Measurements from ENCODE around the gene STK16. TPM values are rescaled to one million over a fixed set of nuclear protein-coding genes. Genes with fewer than 3 reads are reported as not detected.
A peak's percentile ranks its signal among the peaks of the same experiment; 100 is the strongest.

STK16 gene
- total and polyA plus RNA-seq, 2 of the 13 experiments (the other 11 are each of a cell fraction or from before 2014, with no cell fraction given): 28.0 to 50.9 TPM

DNA sequence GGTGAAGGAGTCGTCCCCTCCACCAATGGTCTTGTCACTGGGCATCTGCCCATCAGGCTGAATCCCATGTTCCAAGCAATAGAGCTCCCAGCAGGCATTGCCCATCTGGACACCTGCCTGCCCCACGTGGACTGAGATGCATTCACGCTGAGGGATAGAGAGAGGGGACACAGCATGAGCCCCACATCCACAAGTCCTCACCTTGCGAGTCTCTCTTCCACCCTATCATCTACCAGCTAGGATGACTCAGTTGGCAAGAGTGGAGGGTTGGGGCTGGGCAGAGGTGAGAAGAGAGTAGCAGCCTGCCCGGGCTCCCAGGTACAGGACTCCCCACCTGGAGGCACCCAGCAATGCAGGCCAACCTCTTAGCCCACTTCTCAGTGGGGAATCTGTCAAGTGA, 6.8 kb downstream of the STK16 start:
- no TSS peak for BruUV-seq (replicated peaks)
- WGBS (ENCODE audit: low lambda C conversion rate): 77% methylated on average over 5 of the region's 5 CpGs
- H3K9ac ChIP-seq (ENCODE audit: insufficient read depth, low read depth, low read length): no peak overlapping the region

DNA sequence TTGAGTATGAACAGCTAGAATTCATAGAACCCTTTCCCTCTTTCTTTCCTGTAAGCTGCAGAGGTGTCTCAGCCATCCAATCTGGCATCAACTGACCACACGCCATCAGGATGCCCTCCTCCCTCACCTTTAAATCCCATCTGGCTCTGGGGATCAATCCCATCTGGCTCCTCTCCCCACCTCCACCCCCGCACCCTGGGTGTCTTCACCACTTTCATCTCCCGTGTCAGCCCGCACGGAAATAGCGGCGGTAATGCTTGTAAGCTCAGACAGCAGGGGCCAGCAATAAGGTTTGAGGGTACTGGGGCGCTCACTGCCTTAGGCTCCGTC, 7.3 kb downstream of the STK16 start:
- H3K4me2 ChIP-seq (ENCODE audit: low read depth, low read length): no peak overlapping the region
- peak overlapping the region in 1 of 3 experiments; percentile 83; a peak in 1 of 6 replicates for H3K4me3 ChIP-seq (replicated peaks in 1 of 3; ENCODE audit: insufficient read depth in 1 of 3, low read depth in 2 of 3, low read length in 3 of 3)
- 80% methylated on average over 9 of the region's 9 CpGs for WGBS (ENCODE audit: low lambda C conversion rate)
- ChIA-PET CTCF (ENCODE audit: low intra/inter-chr PET ratio, low total read pairs) (interaction anchor here (0.6 kb wide), 1 partner anchor 41 kb away, joined by 3 read pairs; no protein-coding TSS in a partner anchor), POLR2A (interaction anchor here (1.6 to 5.7 kb wide), 3 partner anchors 26 to 300 kb away, joined by 3 to 73 read pairs (median 6); partner anchors contain the start of genes DNAJB2 and ZFAND2B)
- no peak overlapping the region for H3K27ac ChIP-seq (ENCODE audit: extremely low read length, insufficient read depth, low read length)
- BruUV-seq (replicated peaks): no TSS peak
- no peak overlapping the region for H2AFZ ChIP-seq (ENCODE audit: low read length)
- H3K79me2 ChIP-seq (ENCODE audit: insufficient read depth, low read length): no peaks in the 10 kb centered on the region
- ATAC-seq (no peak), FAIRE-seq (no peak), DNase-seq (ENCODE audit: low spot score) (no peak)
- in situ Hi-C loops (cut with HindIII; ENCODE audit: extremely low pct_ligation_motif_present, low pct_unique_long_range_greater_than_20kb): no loop called here
- peaks cover 66% of the 10 kb centered on the region for H3K4me1 ChIP-seq (ENCODE audit: insufficient read depth, low read length)
- no peaks in the 10 kb centered on the region for H4K20me1 ChIP-seq (ENCODE audit: insufficient read depth, low read length)
- H3K36me3 ChIP-seq (replicated peaks in 1 of 2; ENCODE audit: control insufficient read depth in 1 of 2, insufficient read depth in 2 of 2, low read length in 2 of 2): peaks cover 1 to 9% of the 10 kb centered on the region in 2 experiments; a peak in 4 of 5 replicates
- H3K9me3 ChIP-seq (ENCODE audit: low read length): no peaks in the 10 kb centered on the region
- H3K9ac ChIP-seq (ENCODE audit: insufficient read depth, low read depth, low read length): no peak overlapping the region
- H3K27me3 ChIP-seq (ENCODE audit: control insufficient read depth in 1 of 2, insufficient read depth in 2 of 2, low read length in 2 of 2): peaks cover 2 to 35% of the 10 kb centered on the region in 2 experiments; a peak in 4 of 5 replicates
- intact Hi-C loops (cut with micrococcal nuclease; ENCODE audit: unreplicated experiment): no loop called here
- TF ChIP-seq MED13 (CRISPR knock-in tag; IDR thresholded peaks at IDR 0.05) (no peak), DMAP1 (CRISPR knock-in tag; IDR thresholded peaks at IDR 0.05) (no peak), ZNF235 (CRISPR knock-in tag; IDR thresholded peaks at IDR 0.05; ENCODE audit: borderline replicate concordance) (no peak), HOXA9 (CRISPR knock-in tag; IDR thresholded peaks at IDR 0.05; ENCODE audit: borderline replicate concordance) (no peak), ZFP1 (CRISPR knock-in tag; IDR thresholded peaks at IDR 0.05) (no peak), ISL2 (CRISPR knock-in tag; IDR thresholded peaks at IDR 0.05) (no peak), WIZ (CRISPR knock-in tag; IDR thresholded peaks at IDR 0.05) (no peak), KAT7 (CRISPR knock-in tag; IDR thresholded peaks at IDR 0.05; ENCODE audit: borderline replicate concordance) (no peak), SMARCC2 (IDR thresholded peaks at IDR 0.05) (no peak), KAT2B (IDR thresholded peaks at IDR 0.05; ENCODE audit: borderline replicate concordance, low read depth, low read length) (no peak)
- TF ChIP-seq, protein P1, sequence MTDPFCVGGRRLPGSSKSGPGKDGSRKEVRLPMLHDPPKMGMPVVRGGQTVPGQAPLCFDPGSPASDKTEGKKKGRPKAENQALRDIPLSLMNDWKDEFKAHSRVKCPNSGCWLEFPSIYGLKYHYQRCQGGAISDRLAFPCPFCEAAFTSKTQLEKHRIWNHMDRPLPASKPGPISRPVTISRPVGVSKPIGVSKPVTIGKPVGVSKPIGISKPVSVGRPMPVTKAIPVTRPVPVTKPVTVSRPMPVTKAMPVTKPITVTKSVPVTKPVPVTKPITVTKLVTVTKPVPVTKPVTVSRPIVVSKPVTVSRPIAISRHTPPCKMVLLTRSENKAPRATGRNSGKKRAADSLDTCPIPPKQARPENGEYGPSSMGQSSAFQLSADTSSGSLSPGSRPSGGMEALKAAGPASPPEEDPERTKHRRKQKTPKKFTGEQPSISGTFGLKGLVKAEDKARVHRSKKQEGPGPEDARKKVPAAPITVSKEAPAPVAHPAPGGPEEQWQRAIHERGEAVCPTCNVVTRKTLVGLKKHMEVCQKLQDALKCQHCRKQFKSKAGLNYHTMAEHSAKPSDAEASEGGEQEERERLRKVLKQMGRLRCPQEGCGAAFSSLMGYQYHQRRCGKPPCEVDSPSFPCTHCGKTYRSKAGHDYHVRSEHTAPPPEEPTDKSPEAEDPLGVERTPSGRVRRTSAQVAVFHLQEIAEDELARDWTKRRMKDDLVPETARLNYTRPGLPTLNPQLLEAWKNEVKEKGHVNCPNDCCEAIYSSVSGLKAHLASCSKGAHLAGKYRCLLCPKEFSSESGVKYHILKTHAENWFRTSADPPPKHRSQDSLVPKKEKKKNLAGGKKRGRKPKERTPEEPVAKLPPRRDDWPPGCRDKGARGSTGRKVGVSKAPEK (CRISPR knock-in tag; IDR thresholded peaks at IDR 0.05; ENCODE audit: borderline replicate concordance): no peak

More for the DNA sequence above, 6.8 kb downstream of the STK16 start:
- ChIA-PET POLR2A (interaction anchor here (0.7 to 5.7 kb wide), 4 partner anchors 9 to 44 kb away, joined by 3 to 73 read pairs (median 4); partner anchors contain the start of genes DNAJB2 and ZFAND2B), CTCF (ENCODE audit: low intra/inter-chr PET ratio, low total read pairs) (interaction anchor here (0.6 kb wide), 1 partner anchor 40 kb away, joined by 3 read pairs; no protein-coding TSS in a partner anchor)
- no peak overlapping the region for H3K4me3 ChIP-seq (replicated peaks in 1 of 3; ENCODE audit: insufficient read depth in 1 of 3, low read depth in 2 of 3, low read length in 3 of 3)
- H3K27me3 ChIP-seq (ENCODE audit: control insufficient read depth in 1 of 2, insufficient read depth in 2 of 2, low read length in 2 of 2): peaks cover 2 to 35% of the 10 kb centered on the region in 2 experiments; a peak in 4 of 5 replicates
- no peaks in the 10 kb centered on the region for H3K79me2 ChIP-seq (ENCODE audit: insufficient read depth, low read length)
- no peak overlapping the region for H3K4me2 ChIP-seq (ENCODE audit: low read depth, low read length)
- no peaks in the 10 kb centered on the region for H4K20me1 ChIP-seq (ENCODE audit: insufficient read depth, low read length)
- no peak overlapping the region for H3K27ac ChIP-seq (ENCODE audit: extremely low read length, insufficient read depth, low read length)
- intact Hi-C loops (cut with micrococcal nuclease; ENCODE audit: unreplicated experiment): no loop called here
- in situ Hi-C loops (cut with HindIII; ENCODE audit: extremely low pct_ligation_motif_present, low pct_unique_long_range_greater_than_20kb): no loop called here
- no peaks in the 10 kb centered on the region for H3K9me3 ChIP-seq (ENCODE audit: low read length)
- FAIRE-seq: no peak
- TF ChIP-seq, protein P2, sequence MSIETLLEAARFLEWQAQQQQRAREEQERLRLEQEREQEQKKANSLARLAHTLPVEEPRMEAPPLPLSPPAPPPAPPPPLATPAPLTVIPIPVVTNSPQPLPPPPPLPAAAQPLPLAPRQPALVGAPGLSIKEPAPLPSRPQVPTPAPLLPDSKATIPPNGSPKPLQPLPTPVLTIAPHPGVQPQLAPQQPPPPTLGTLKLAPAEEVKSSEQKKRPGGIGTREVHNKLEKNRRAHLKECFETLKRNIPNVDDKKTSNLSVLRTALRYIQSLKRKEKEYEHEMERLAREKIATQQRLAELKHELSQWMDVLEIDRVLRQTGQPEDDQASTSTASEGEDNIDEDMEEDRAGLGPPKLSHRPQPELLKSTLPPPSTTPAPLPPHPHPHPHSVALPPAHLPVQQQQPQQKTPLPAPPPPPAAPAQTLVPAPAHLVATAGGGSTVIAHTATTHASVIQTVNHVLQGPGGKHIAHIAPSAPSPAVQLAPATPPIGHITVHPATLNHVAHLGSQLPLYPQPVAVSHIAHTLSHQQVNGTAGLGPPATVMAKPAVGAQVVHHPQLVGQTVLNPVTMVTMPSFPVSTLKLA (IDR thresholded peaks at IDR 0.05): 0 out of 2 replicates have a peak, but pooled peaks have one; percentile 28
- TF ChIP-seq ZKSCAN1 (IDR thresholded peaks at IDR 0.05; ENCODE audit: low read length): no peak
- peaks cover 71% of the 10 kb centered on the region for H3K4me1 ChIP-seq (ENCODE audit: insufficient read depth, low read length)
- DNase-seq (ENCODE audit: low spot score): no peak
- peaks cover 1 to 13% of the 10 kb centered on the region in 2 experiments; a peak in 4 of 5 replicates for H3K36me3 ChIP-seq (replicated peaks in 1 of 2; ENCODE audit: control insufficient read depth in 1 of 2, insufficient read depth in 2 of 2, low read length in 2 of 2)
- no peak overlapping the region for H2AFZ ChIP-seq (ENCODE audit: low read length)
- ATAC-seq: no peak
